ENCODE data around the gene PARP14.

PARP14 gene

DNA sequence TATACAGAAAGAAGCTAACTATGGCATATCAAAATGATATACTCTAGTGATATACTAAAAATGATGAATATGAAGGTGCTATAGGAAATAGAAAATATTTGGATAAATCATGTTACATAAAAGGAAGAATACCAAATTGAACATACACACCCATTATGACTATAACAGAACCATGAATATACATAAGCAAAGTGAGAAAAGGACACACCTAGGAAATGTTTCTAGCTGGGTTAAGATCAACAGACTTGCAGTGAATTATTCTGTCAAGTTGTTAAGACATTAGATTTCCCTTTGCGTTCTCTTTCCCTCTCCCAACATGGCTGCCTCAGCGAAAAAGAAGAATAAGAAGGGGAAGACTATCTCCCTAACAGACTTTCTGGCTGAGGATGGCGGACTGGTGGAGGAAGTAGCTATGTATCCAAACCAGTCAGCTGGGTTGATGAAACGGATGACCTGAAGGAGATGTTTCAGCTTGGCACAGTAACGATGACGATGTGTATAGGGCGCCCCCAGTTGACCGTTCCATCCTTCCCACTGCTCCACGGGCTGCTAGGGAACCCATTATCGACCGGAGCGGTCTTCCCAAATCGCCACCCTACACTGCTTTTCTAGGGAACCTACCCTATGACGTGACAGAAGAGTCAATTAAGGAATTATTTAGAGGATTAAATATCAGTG lies 20.2 kb upstream of the PARP14 start:
- DNase-seq (ENCODE audit: low read depth), result no peak
- H3K4me3 ChIP-seq (ENCODE audit: low read depth, low read length), result no peak overlapping the region
- TF ChIP-seq, protein P1, sequence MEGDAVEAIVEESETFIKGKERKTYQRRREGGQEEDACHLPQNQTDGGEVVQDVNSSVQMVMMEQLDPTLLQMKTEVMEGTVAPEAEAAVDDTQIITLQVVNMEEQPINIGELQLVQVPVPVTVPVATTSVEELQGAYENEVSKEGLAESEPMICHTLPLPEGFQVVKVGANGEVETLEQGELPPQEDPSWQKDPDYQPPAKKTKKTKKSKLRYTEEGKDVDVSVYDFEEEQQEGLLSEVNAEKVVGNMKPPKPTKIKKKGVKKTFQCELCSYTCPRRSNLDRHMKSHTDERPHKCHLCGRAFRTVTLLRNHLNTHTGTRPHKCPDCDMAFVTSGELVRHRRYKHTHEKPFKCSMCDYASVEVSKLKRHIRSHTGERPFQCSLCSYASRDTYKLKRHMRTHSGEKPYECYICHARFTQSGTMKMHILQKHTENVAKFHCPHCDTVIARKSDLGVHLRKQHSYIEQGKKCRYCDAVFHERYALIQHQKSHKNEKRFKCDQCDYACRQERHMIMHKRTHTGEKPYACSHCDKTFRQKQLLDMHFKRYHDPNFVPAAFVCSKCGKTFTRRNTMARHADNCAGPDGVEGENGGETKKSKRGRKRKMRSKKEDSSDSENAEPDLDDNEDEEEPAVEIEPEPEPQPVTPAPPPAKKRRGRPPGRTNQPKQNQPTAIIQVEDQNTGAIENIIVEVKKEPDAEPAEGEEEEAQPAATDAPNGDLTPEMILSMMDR (IDR thresholded peaks at IDR 0.05; ENCODE audit: low read depth, low read length, missing control alignments), result no peak

DNA sequence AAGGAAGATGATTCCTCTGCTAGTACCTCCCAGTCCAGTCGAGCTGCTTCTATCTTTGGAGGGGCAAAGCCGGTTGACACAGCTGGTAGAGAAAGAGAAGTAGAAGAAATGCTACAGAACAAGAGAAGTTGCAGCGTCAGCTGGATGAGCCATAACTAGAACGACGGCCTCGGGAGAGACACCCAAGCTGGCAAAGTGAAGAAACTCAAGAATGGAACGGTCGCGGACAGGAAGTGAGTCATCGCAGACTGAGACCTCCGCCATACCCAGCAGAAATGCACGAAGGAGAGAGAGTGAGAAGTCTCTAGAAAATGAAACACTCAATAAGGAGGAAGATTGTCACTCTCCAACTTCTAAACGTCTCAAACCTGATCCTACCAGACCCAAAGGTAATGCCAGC lies 19.0 kb upstream of the PARP14 start:
- peak overlapping the region; percentile 2; the same call in 1 of the 2 replicates for H3K4me3 ChIP-seq (ENCODE audit: low read depth, low read length)
- TF ChIP-seq, protein P1 (IDR thresholded peaks at IDR 0.05; ENCODE audit: low read depth, low read length, missing control alignments), result no peak
- DNase-seq (ENCODE audit: low read depth), result no peak

DNA sequence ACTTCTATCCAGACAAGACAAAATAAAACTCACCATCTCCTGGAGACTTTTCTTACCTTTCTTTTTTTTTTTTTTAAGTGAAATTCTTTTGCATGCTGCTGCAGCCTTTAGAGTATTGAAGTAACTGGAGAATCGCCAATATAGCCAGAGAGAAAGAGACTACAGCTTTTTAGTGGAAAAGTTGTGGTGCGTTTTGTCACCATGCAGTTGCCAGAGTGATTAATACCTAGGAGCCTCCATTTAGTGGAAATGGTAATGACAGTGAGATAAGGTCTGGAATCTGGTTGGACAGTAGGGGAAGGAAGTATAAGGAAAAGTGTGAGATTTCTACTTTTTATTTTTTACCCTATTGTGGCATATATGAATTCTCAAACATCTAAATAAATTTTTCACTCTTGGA lies 18.1 kb upstream of the PARP14 start:
- TF ChIP-seq, protein P1 (IDR thresholded peaks at IDR 0.05; ENCODE audit: low read depth, low read length, missing control alignments), result no peak
- DNase-seq (ENCODE audit: low read depth), result no peak
- no peak overlapping the region for H3K4me3 ChIP-seq (ENCODE audit: low read depth, low read length)

DNA sequence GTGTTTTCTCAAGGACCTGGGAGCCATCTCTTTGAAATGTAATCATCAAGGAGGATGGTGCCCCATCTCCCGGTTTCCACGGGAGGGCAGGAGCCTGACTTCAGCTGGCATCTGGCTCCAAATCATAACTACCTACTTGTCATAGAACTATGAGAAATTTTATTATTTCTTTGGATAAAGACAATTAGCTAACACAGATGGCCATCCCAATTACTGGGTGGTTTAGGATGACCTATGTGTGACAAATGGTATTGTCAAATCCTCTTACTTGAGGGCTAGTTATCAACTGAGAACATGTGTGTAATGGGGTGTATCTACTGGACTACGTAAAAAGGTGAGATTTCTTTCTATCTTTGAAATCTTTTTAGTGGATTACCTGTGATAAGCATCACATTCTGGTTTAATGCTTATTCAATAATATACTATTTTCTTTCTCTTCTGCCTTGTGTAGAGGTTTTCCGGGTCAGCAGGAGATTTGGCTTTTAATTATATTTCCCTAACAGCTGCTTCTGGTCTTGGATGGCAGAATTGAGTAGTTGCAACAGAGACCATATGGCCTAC lies 15.3 kb upstream of the PARP14 start:
- H3K4me3 ChIP-seq (ENCODE audit: low read depth, low read length), result no peak overlapping the region
- TF ChIP-seq, protein P1 (IDR thresholded peaks at IDR 0.05; ENCODE audit: low read depth, low read length, missing control alignments), result no peak
- DNase-seq (ENCODE audit: low read depth), result no peak

DNA sequence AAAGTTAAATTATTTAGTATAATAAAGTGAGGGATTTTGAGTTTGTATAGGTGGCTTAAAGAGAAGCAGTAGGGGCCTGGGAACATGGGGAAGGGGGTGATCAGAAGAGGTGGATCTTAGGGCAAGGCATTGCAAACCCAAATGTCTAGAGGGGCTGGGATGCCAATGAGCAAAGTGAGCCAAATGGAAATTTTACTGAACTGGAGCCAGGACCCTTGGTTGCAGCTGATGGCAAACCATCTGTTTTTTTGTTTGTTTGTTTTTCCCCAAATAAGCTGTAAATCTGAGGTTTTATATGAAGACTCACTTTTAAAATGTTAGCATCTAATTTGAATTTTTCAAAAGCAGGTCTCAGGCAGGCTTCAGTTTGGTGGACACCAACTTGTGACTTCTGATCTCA lies 14.8 kb upstream of the PARP14 start:
- no peak for DNase-seq (ENCODE audit: low read depth)
- TF ChIP-seq, protein P1 (IDR thresholded peaks at IDR 0.05; ENCODE audit: low read depth, low read length, missing control alignments), result no peak

DNA sequence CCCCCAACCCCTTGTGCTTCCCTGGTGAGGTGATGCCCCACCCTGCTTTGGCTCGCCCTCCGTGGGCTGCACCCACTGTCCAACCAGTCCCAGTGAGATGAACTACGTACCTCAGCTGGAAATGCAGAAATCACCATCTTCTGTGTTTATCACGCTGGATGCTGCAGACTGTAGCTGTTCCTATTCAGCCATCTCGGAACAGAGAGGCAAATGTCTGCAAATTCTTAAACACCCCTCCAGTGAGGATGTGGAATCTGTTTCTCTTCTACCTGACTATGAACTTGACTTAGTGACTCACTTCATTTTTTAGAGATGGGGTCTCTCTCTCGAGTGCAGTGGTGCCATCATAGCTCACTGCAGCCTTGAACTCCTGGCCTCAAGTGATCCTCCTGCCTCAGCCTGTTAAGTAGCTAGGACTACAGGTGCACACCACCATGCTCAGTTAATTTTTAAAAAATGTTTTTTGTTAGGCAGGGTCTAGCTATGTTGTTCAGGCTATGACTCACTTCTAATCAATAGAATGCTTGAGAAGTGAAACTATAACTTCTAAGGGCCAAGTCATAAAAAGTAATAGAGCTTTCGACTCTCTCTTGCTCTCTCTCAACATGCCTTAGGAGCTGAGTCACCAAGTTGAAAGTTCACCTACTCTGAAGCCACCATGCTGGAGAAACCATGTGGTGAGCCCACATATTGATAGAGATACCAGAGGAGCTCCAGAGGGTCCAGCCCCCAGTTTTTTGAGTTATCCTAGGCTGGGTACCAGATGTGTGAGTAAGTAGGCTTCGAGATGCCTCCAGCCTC lies 11.5 kb upstream of the PARP14 start:
- TF ChIP-seq, protein P1 (IDR thresholded peaks at IDR 0.05; ENCODE audit: low read depth, low read length, missing control alignments), result no peak
- no peak overlapping the region for H3K4me3 ChIP-seq (ENCODE audit: low read depth, low read length)
- DNase-seq (ENCODE audit: low read depth), result no peak

More for the DNA sequence above, 14.8 kb upstream of the PARP14 start:
- H3K4me3 ChIP-seq (ENCODE audit: low read depth, low read length), result no peak overlapping the region

Data from GM12864 (cell line).